GM10266 (cell line): ENCODE results near the gene TSPAN18.

Experiments used
- DNase-seq: peaks from one replicate; pipeline ENCODE4 v3.0.0; 2012; ENCODE audit errors: extremely low spot score
- CTCF ChIP-seq: IDR thresholded peaks from 2 replicates; pipeline ENCODE4 v1.5.1; 2012; ENCODE audit warnings: mild to moderate bottlenecking, low read depth; ENCODE audit not compliant: control insufficient read depth, insufficient read depth; ENCODE audit errors: missing control alignments

TSPAN18 gene

GRCh38 chr11:44784436-44784760, 57.6 kb downstream of the TSPAN18 start:
- TF ChIP-seq CTCF = no peak
- DNase-seq = no peak

GRCh38 chr11:44784851-44785250, 58.1 kb downstream of the TSPAN18 start:
- no peak for TF ChIP-seq CTCF
- DNase-seq = no peak

- no peak for DNase-seq
Observed at GRCh38 chr11:44785856-44786607, 59.3 kb downstream of the TSPAN18 start.

GRCh38 chr11:44787070-44787469, 60.3 kb downstream of the TSPAN18 start:
- no peak for DNase-seq
- TF ChIP-seq CTCF = no peak

More at GRCh38 chr11:44785856-44786607, 59.3 kb downstream of the TSPAN18 start:
- no peak for TF ChIP-seq CTCF

GRCh38 chr11:44787981-44788380, 61.2 kb downstream of the TSPAN18 start:
- DNase-seq = no peak
- no peak for TF ChIP-seq CTCF

- no peak for DNase-seq
- no peak for TF ChIP-seq CTCF
Observed at GRCh38 chr11:44788536-44789261, 61.9 kb downstream of the TSPAN18 start.

GRCh38 chr11:44789496-44789895, 62.7 kb downstream of the TSPAN18 start:
- no peak for TF ChIP-seq CTCF
- no peak for DNase-seq
